ENCODE data around the gene MXD3. TPM values are rescaled to one million over a fixed set of nuclear protein-coding genes. Genes with fewer than 3 reads are reported as not detected.
A peak's percentile ranks its signal among the peaks of the same experiment; 100 is the strongest.

MXD3 gene
- total RNA-seq, 1 donor from 2014 or later = 1.4 TPM

- DNase-seq (ENCODE audit: low read depth) = peak; percentile 34
Measured at GRCh38 chr5:177303121-177303924, 8.4 kb downstream of the MXD3 start, which contains the start of the genes PRELID1 and RAB24. Gene PRELID1 (plus strand): TSS chr5:177303799. CDS start chr5:177303986, 187 bp downstream. Gene RAB24 (minus strand): TSS chr5:177303719. CDS start chr5:177303288, 431 bp downstream.

DNA sequence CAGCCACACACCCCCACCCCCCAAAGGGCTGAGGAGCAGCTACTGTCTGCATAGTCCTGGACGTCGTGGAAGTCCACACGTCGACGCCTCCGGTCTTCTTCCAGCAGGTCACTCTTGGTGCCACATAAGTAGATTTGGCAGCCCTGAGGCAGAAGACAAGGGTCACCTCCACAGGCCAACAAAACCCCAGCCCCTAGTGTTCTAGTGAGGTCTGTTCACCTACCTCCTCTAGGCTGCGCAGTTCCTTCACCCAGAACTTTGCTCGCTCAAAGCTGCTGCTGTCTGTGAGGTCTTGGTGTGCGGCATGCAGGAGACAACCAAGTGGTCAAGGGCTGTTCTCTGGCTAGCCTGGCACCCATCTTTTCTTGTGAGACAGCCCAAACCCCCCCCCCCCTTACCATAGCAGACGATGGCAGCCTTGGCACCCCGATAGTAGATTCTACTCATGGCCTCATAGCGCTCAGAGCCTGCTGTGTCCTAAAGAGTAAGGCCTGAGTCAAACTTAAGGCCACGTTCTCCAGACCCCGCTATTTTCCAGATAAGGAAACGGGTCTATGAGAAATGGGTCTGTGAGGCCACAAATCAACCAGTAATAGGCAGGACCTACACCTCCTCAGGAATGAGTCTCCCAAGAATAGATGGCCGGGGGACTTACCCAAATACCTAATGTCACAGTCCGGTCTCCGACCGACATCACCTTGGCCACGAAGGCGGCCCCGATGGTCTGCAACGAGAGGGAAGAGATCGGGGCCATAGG lies 9.2 kb downstream of the MXD3 start:
- DNase-seq (ENCODE audit: low read depth) = peak; percentile 32

DNA sequence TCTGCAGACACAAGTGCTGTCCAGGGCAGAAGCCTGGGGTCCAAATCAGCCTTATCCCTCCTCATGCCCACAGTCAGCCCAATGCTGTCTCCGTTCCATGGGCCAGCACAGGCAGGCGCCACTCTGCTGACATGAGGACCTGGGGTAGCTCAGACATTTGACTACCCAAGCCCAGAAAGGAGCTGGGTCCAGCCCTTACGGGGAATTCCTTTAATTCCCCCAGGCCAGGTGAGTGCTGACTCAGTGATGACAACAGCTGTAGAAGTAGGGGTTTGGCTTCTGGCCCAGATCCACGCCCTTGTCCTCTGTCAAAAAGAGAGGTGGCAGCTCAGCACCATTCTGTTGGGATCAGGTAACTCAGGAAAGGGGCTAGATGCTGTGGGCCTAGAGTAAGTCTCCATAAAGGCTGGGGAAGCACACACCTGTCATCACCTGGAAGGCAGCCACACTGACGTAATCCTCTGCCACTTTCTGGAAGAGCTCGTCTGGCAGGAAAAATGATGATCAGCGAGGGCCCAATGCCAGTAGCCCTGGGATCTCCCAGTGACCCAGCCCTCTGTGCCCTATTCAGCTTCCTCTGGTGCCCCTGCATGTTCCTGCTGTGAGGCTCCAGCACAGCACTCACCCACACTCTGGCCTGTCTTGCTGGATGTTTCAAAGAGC lies 10.1 kb downstream of the MXD3 start:
- peak; percentile 46 for DNase-seq (ENCODE audit: low read depth)

DNA sequence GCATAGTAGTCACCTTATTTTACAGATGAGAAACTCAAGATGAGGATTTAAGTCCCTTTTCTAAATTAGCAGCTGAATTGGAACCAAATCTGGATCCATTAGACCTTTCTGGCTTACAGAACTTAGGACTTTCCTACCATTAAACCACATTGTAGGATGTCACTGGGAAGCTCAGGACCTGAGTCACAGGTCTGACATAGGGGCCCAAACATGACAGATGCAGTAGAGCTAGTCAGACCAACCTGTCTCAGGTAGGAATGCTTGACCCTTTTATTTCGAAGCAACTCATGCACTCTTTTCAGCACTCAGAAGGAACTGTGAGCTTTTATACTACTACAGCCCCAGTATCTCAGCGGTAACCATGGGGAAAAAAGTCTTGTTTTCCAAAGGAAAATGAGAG lies 10.7 kb downstream of the MXD3 start:
- no peak for DNase-seq (ENCODE audit: low read depth)

GRCh38 chr5:177300236-177300880 lies 11.3 kb downstream of the MXD3 start:
- DNase-seq (ENCODE audit: low read depth) = peak; percentile 48

DNA sequence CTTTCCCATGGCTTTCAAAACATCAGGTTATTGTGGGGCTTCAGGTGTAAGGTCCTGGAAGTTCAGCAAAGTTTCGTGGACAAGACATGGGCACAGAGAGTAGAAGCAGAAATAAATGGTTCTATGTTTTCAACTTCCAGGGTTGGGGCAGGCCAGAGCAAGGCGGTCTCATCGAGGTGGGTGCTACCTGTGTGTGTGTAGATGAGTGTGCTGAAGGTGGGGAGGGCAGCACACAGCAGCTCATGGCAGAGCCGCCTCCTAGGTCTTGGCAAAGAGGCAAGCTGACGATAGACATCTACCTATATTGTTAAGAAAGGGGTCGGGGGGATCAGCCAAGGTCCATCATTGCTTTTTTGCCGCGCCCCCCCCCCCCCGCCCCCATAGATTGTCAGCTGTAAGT lies 12.0 kb downstream of the MXD3 start:
- DNase-seq (ENCODE audit: low read depth) = no peak

DNA sequence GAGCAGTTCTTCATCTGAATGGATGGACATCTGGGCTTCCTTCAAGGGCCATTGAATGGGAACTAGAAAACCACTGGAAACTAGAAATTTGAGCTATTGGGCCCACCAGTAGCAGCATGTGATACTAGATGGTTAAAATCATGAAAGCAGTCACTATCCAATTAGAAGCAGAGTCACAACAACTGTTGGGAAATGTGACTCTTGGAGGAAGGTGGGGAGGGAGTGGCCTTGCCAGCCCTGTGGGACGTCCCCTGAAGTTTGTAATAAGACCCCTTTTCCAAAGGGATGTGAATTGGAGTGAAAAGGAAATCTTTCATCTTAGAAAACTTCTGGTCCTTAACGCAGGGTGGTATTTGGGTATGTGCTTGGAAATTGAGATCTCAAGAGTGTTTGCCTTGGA lies 13.8 kb downstream of the MXD3 start:
- no peak for DNase-seq (ENCODE audit: low read depth)

DNA sequence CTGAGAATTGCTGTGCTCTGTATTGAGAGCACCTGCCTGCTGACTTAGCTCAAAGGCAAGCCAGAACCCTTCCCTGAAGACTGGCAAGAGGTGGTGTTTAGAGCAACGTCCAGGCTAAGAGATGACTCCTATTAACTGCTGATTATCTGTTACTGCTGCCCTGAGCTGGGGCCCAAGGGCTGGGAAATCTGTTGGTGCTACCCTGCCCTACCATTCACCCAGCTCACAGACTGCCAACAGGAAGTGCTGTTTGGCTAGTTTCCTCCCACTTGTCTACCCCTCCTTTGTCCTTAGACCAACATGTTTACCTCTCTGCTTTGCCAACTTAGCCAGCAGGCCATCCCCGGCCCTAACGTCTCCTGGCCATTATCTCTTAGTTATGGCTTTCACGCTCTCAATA lies 15.1 kb downstream of the MXD3 start:
- DNase-seq (ENCODE audit: low read depth) = no peak

DNA sequence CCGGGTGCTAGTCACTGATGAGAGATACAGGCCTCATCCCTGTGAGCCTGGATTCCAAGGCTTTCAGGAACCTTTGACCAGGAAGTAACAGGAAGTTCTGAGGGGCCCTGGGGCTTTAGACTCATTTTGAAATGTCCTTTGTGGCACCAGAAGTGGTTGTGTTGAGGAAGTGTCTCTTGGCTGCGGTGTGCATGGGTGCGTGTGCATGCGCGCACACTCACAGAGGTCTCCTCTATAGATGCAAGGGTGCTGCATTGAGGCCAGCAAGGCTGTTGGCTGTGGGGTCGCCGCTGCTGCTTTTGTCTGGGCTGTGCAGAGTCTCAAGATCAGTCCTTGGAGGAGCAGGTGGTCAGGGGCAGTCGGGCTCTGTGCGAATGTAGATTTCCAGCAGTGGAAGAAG lies 15.8 kb downstream of the MXD3 start:
- no peak for DNase-seq (ENCODE audit: low read depth)

DNA sequence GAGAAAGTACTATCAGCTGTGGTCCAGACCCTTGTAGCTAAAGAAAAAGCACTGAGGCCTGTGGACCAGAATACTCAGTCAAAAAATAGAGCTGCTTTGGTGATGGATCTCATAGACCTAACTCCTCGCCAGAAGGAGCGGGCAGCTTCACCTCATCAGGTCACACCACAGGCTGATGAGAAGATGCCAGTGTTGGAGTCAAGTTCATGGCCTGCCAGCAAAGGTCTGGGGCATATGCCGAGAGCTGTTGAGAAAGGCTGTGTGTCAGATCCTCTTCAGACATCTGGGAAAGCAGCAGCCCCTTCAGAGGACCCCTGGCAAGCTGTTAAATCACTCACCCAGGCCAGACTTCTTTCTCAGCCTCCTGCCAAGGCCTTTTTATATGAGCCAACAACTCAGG lies 17.1 kb downstream of the MXD3 start:
- DNase-seq (ENCODE audit: low read depth) = no peak

- no peak for DNase-seq (ENCODE audit: low read depth)
Measured at GRCh38 chr5:177293819-177294581, 17.7 kb downstream of the MXD3 start.

GRCh38 chr5:177291735-177292134 lies 20.0 kb downstream of the MXD3 start:
- no peak for DNase-seq (ENCODE audit: low read depth)

- no peak for DNase-seq (ENCODE audit: low read depth)
Measured at GRCh38 chr5:177290816-177291596, 20.7 kb downstream of the MXD3 start.

DNA sequence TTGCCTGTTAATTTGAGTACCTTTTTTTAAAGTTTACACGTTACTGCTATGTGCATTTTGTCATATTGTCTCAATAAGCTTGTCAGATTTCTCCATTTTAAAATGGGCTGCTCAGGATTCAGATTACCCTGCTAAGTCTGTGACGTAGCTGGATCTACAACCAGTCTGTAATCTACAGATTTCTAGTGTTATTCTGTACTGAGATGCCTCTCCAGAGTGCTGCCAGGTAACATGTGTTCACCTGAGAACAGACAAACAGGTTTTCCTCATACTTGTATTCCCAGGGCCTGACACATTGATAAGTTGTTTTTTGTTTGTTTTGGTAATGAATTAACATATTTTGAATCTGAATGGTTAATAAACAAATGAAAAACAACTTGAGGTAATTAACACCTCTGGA lies 23.5 kb downstream of the MXD3 start:
- no peak for DNase-seq (ENCODE audit: low read depth)

- DNase-seq (ENCODE audit: low read depth) = peak; percentile 34
Measured at GRCh38 chr5:177276886-177277285, 34.8 kb downstream of the MXD3 start.

GRCh38 chr5:177275883-177276282 lies 35.8 kb downstream of the MXD3 start:
- no peak for DNase-seq (ENCODE audit: low read depth)

GRCh38 chr5:177271113-177271512 lies 40.6 kb downstream of the MXD3 start:
- DNase-seq (ENCODE audit: low read depth) = no peak

- DNase-seq (ENCODE audit: low read depth) = no peak
Measured at GRCh38 chr5:177270653-177271052, 41.0 kb downstream of the MXD3 start.

- no peak for DNase-seq (ENCODE audit: low read depth)
Measured at GRCh38 chr5:177269976-177270375, 41.7 kb downstream of the MXD3 start.

DNA sequence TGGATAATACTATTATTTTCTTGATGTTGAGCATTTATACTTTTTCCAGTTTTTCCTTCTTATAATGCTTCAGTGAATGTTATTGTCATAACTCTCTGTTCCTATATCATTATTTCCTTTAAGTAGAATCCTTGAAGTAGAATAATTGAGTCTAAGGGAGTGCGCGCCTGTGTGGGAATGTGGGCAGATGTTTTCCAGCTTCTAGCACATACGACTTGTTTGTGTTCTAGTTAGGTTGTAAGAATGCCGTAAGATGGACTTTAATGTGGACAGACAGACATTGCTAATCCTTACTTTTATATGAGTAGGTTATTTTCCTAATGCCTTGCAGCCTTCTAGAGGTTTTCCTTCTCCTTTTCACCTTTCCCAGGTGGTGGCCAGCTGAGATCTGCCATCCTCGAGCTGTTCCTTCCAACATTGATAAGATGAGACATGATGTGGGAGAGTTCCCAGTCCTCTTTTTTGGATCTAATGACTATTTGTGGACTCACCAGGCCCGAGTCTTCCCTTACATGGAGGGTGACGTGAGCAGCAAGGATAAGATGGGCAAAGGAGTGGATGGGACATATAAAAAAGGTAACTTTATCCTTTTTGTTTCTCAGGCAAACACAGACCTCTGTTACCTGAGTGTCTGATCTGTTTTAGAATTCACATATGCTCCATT lies 42.3 kb downstream of the MXD3 start:
- no peak for DNase-seq (ENCODE audit: low read depth)
